GM21526 (cell line): ENCODE data around the gene CNOT10.

Experiments used
- ATAC-seq: cut with Tn5 transposase; IDR thresholded peaks from one replicate; pipeline ENCODE4 v1.9.1; 2021; ENCODE audit warnings: moderate library complexity; ENCODE audit not compliant: unreplicated experiment, low FRiP score

Gene CNOT10

DNA sequence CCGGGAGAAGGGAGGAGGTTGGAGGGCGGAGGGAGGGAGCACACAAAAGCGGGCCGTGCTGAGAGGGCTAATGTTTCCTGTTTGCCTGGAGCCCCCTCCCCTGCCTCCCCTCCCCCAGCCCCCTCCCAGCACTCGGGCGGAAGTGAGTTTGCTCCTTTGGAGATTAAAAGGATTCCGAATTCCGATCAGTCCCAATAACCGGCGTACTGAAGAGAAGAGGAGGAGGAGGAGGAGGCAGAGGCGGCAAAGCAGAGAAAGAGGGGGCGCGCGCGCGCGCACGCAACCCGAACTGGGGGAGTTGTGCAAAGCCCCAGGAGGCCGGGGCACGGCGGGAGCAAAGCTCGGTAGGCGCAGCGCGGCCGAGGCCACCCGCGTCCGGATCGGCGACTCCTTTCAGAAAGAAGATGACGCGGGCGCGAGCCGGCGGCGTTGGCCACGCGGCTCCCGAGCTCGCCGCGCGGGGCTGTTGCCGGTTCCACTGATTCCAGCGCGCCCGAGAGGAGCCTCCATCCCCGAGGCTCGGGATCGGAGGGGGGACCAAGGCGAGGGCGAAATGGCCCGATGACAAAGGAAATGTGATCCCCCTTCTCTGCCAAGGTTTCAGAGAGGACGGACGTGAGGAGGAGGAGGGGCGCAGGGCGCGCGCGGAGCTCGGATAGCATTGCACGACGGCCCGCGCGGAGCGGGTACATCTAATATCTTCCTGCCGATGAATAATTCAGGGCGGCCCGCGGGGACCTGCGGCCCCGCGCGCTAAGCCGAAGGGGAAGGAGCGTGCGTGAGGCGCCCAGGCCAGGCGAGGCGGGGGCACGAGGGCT lies 131.7 kb downstream of the CNOT10 start:
- ATAC-seq, result no peak

DNA sequence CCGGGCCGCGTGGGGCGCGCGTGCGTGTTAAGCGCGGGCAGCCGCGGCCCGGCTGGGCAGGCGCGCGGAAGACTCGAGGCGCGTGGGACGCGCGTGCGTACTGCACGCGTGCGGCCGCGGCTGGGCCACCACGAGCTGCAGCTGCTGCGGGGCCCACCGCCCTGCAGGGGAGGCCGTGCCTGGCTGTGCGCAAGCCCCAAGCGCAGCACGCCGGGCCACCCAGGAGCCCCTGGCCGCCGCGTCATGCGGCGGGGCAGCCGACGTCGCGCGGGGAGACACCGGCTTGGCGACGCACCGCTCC lies 132.2 kb downstream of the CNOT10 start:
- no peak for ATAC-seq

DNA sequence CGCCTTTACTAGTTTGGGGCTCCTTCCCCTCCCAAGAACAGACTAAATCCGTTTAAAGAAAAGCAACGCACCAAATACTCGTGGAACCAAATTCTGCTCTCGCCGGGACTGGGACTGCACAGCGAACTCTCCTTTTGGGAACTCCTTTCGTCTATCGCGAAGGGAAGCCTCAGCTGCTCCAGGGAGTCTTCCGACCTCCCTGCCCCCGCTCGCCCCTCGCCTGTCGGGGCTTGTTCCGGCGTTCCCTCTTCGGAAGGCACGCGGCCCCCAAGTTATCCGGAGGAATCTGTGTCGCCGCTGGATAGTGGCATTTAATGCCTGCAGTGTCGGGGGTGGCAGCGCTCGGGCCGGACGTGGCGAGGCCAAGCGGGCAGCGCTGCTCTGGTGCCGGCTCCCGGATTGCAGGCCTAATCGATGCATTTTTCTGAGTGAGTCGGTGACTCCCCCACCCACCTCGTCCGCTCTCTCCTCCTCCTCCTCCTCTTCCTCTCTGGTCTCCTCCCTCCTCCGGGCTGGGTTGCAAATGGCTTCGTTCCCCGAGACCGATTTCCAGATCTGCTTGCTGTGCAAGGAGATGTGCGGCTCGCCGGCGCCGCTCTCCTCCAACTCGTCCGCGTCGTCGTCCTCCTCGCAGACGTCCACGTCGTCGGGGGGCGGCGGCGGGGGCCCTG lies 132.7 kb downstream of the CNOT10 start, which contains the start of gene TRIM71:
Gene TRIM71 (plus strand): TSS at position 440 of the 671 bp plus-strand sequence. CDS start 84 bp downstream, at position 524.
- ATAC-seq, result no peak

DNA sequence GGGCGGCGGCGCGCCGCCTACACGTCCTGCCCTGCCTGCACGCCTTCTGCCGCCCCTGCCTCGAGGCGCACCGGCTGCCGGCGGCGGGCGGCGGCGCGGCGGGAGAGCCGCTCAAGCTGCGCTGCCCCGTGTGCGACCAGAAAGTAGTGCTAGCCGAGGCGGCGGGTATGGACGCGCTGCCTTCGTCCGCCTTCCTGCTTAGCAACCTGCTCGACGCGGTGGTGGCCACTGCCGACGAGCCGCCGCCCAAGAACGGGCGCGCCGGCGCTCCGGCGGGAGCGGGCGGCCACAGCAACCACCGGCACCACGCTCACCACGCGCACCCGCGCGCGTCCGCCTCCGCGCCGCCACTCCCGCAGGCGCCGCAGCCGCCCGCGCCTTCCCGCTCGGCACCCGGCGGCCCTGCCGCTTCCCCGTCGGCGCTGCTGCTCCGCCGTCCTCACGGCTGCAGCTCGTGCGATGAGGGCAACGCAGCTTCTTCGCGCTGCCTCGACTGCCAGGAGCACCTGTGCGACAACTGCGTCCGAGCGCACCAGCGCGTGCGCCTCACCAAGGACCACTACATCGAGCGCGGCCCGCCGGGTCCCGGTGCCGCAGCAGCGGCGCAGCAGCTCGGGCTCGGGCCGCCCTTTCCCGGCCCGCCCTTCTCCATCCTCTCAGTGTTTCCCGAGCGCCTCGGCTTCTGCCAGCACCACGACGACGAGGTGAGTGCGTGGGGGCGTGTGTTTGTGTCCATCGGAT lies 133.4 kb downstream of the CNOT10 start:
- ATAC-seq, result no peak

DNA sequence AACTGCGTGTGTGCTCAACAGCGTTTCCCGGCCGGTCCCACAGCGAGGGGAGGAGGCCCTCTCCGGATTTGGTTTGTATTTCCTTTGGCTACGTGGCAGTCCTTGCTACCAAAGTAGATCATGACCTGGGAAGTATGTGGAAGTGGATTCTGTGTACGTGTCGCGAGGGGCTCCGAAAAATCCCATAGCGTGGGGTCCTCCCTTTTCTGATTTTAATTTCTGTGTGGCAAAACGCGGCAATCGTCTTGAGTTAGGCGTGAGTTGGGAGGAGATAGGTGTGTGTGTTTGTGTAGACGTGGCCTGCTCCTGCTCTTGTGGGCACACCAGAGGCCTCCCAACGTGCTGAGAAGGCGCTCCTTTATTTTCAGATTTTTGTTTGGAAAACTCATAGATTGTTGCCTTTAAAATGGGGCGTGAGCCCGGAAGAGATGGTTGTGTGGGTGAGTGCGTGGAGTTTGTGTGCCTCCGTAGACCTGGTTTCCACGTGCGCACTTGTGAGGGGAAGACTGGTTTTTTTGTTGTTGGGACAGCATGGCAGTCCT lies 134.1 kb downstream of the CNOT10 start:
- no peak for ATAC-seq

DNA sequence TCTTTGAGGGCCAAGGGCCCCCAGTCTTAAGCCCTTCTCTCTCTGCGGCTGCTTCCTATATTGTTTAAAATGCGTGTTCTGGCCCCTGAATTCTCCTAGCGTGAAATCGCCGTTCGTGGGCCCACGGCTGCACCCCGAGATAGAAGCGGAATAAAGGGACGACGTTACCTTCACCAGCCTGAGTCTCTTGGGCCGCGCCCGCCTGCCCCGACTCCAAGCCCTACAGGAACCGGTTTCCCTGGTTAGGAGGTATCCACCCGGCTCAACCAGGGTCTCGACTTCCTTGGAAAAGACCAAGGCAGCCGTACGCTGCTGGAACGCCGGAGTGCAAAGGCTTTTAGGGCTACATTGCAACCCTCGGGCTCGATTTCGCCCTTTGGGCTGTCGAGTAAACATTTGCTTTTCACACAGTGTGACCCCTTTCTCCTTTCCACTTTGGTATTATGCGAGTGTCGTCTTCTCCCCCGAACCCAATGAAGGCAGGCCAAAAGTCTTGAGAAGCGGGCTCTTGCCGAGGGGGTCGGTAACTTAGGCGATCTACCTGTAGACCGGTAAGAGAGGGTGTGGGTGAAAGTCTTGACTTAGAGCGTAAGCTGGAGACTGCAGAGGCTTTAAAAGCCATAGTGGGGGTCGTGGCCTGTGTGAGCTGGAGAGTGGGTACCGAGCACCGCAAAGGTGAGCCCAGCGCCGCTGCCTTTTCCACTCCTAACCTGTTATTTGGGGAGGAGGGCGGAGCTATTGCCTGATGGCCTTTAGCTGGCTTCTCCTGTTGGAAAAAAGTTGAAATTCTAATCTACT lies 134.8 kb downstream of the CNOT10 start:
- no peak for ATAC-seq

DNA sequence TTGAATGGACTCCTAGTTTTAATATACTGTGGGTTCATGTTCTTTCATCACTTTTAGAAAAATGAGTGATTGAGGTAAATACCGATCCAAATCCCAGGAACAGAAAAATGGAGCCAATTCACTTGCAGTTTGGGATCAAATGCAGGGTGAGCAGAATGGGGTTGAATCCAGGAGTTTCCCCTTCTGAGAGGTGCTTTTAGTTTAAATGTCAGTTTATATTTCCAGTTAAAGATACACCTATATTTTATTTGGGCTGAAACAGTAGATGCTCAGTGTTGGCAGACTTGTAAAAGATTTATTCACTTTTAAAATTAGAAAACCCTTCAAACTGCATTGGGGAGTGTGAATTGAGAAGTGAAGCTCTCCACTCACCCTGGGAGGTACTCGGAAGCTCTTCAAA lies 135.4 kb downstream of the CNOT10 start:
- no peak for ATAC-seq

DNA sequence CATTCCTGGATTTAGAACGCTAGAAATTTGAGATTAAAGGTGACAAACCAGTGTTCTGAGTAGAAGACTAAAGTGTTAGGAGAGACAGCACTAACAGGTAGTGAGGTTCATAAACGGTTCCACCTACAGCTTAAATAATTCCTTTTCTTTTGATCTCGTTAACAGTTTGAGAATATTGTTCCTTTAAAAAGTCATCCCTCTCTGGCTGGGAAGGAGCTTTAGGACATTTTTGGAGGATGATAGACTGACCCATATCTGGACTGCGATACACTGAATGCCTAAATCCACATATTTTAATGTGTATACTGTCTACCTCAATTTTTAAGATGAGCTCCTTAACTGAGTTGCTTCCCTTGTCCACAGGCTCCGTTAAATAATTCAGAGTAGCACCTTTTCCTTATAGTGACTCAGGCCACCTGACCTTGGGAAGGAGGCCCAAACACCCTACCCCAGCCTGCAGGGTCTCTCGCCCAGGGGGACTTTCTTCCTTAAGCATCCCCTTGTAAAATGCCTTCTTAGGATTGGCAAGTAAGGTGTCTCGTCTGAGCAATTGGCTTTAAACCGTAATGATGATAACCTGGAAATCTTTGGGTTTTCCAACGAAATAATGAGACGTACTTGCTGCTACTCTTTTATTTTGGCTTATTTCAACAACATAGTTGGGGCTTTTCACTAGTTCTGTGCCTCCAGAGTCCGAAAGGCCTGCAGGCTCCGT lies 136.1 kb downstream of the CNOT10 start:
- ATAC-seq, result no peak

DNA sequence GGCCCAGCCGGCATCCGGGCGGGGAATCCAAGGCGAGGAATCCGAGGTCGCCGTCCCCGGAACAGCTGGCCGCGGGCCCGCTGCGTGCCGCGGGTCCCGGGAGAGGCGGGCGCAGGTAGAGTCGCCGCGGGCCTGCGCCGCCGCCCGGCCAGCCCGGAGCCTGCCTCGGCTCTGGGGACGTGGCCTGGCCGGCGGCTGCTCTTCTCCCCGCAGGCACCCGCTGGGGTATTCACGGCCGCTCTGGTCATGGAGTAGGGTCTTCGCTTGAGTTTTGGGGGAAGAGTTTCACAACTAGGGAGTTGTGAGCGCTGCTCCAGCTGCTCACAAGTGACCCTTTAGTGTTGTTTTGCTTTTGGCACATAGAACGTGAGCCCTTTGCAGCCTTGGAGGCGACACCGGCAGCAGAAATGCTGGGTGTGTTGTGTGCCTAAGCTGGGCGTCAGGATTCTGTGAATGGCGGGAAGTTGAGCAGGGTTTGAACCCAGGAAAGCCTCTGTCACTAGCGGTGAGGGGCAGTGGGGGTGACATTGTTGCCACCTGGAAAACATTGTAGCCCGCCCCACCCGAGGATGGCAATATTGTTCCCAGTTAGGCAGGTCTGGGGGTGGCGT lies 136.8 kb downstream of the CNOT10 start:
- no peak for ATAC-seq

DNA sequence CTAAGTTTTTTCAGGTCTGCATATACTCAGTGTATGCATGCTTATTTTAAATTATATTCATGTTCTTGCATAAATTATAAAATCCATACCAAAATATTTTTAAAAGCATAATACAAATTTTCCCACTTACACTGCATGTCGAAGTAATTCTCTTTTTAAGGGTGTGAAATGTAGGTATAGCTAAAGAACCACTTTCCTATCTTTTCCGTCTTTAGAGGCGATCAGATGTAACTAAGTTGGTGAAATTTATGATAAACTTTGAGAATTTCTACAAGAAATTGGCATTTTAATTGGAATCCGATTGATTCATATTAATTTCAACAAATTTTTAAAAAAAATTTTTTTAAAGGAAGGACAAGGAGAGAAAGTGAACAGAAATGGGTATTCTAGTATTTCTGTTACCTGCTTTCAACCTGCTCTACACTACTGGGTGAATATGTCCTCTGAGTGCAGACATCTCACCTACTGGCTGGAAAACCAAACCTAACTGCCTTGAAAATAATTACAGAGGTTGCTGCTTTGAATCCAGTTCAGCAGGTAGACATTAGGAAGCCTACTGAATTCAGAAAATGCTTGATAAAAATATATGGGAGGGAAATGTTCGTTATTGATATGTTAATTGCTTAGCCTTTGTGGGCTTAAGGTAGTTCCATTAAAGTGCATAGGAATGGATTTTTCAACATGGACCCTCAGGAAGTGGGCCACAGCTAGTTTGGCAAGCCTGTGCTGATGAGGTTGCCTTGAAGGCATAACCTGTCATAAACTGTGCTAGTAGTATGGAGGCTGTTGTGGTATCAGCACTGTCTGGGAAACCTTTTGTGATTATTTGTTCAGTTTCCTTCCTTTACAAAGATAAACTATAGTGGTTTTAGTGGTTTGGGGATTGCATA lies 137.9 kb downstream of the CNOT10 start:
- ATAC-seq, result no peak
